Psoas muscle (tissue), 8 donors: Measurements from ENCODE around the gene TSGA10IP. TPM values are rescaled to one million over a fixed set of nuclear protein-coding genes. Genes with fewer than 3 reads are reported as not detected.

Experiments used
- ATAC-seq, 4 donors: fragments of 200-7000 bp; cut with Tn5 transposase; one replicate each; pipeline ENCODE4 v1.9.1; 2020; ENCODE audit warnings: moderate library complexity in 3 of 4, mild to moderate bottlenecking in 2 of 4
- DNase-seq, 2 donors: peaks; one replicate each; pipeline ENCODE4 v3.0.0-alpha.2; 2020
- H3K27ac ChIP-seq: fragments of 200-600 bp; one replicate; pipeline ENCODE4 v1.8.0; 2022
- H3K27me3 ChIP-seq, 3 donors: fragments of 200-600 bp in 1 of 3; one replicate each; pipeline versions ENCODE4 v1.6.1 to v1.8.0; 2013 to 2022; ENCODE audit warnings: low read length in 2 of 3, mild to moderate bottlenecking in 2 of 3, moderate library complexity in 1 of 3; ENCODE audit not compliant: insufficient read depth in 3 of 3
- H3K36me3 ChIP-seq, 2 donors: fragments of 200-600 bp in 1 of 2; one replicate each; pipeline versions ENCODE4 v1.6.1 to v1.8.0; 2013 to 2022; ENCODE audit warnings: low read depth in 1 of 2, mild to moderate bottlenecking in 1 of 2, moderate library complexity in 1 of 2; ENCODE audit not compliant: insufficient read depth in 1 of 2
- H3K4me1 ChIP-seq: fragments of 200-600 bp; one replicate; pipeline ENCODE4 v1.8.0; 2022
- H3K4me3 ChIP-seq: fragments of 200-600 bp; one replicate; pipeline ENCODE4 v1.8.0; 2022; ENCODE audit warnings: mild to moderate bottlenecking
- H3K9me3 ChIP-seq: fragments of 200-600 bp; one replicate; pipeline ENCODE4 v1.8.0; 2022
- whole genome bisulfite sequencing, 3 donors: extraction: QIAGEN DNeasy Blood & Tissue Kit; methylation state at CpG; one replicate each; pipeline versions ENCODE4 v1.1.6 to v1.1.7; 2013; 5-methylcytosine and 5-hydroxymethylcytosine counted together
- intact Hi-C, 2 donors: fragments of 100-400 bp; cut with DNase I; formaldehyde crosslinking; loops; one replicate each; pipeline versions ENCODE4 v1.11.0 to v1.14.2; 2022
- polyA plus RNA-seq, 3 donors: library from polyadenylated mRNA; stranded (reverse); fragments of 200-250 nt; gene quantifications; one replicate each; pipeline ENCODE4 v1.2.3, GENCODE V29; 2013
- total RNA-seq, 4 donors: library from RNA; stranded (reverse); fragmentation: NEBNext Ultra II Directional in 2 of 4; extraction: Animal tissue kit (Norgen Biotek cat#: 25700) in 2 of 4; gene quantifications; one replicate each; pipeline versions ENCODE4 v1.2.1 to v1.2.4, GENCODE V29; 2021 to 2023
- TF ChIP-seq, protein P1 (sequence below): fragments of 200-600 bp; IDR thresholded peaks from one replicate; pipeline ENCODE4 v1.8.0; 2022; ENCODE audit warnings: antibody characterized with exemption
- donor health status: healthy with polysubstance abuse.
- donor health status: DM: no; HTN: no; CAD: no; lungs with moderate emphysema.
- donor health status: Bipolar disorder and iron deficiency.
- donor health status: healthy.
- donor health status: DM: yes; HTN: yes; CAD: no.
- donor health status: DM: no; HTN: no; CAD: no.
- donor health status: DM: no; HTN: no; CAD: no.
- donor health status: DM: yes; HTN: yes; CAD: no.

TSGA10IP gene
- total and polyA plus RNA-seq, 7 donors = not detected

DNA sequence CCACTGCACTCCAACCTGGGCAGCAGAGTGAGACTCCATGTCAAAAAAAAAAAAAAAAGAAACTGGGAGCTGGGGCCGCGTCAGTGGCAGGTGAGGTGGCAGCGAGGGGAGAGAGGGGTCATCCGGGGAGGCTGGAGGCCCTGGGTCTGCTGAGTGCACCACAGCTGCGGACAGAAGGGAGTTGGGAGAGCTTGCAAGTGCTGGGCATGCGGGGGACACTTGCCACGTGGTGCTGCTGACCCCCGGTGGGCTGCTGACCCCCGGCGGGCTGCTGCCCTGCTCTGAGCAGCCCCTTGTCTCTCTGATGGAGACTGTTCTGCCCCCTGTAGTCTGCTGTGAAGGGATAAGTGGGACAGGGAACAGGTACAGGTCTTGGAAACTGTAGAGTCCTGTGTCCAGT lies 23.4 kb upstream of the TSGA10IP start:
- WGBS, 3 donors = 82 to 91% (median 91%) methylated on average over 7 to 10 of the region's 10 CpGs
- intact Hi-C loops = loop anchor here in 1 of 2 donors (2.0 kb wide), 1 partner anchor 35 kb away; no protein-coding TSS in a partner anchor
- TF ChIP-seq, protein P1, sequence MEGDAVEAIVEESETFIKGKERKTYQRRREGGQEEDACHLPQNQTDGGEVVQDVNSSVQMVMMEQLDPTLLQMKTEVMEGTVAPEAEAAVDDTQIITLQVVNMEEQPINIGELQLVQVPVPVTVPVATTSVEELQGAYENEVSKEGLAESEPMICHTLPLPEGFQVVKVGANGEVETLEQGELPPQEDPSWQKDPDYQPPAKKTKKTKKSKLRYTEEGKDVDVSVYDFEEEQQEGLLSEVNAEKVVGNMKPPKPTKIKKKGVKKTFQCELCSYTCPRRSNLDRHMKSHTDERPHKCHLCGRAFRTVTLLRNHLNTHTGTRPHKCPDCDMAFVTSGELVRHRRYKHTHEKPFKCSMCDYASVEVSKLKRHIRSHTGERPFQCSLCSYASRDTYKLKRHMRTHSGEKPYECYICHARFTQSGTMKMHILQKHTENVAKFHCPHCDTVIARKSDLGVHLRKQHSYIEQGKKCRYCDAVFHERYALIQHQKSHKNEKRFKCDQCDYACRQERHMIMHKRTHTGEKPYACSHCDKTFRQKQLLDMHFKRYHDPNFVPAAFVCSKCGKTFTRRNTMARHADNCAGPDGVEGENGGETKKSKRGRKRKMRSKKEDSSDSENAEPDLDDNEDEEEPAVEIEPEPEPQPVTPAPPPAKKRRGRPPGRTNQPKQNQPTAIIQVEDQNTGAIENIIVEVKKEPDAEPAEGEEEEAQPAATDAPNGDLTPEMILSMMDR = no peak
- Histone ChIP-seq H3K9me3 (no peaks in the 10 kb centered on the region), H3K4me1 (peaks cover 20% of the 10 kb centered on the region), H3K27me3 (no peaks in the 10 kb centered on the region), H3K4me3 (no peak overlapping the region), H3K27ac (no peak overlapping the region), H3K36me3 (peaks cover 0 to 39% of the 10 kb centered on the region in 2 donors)
- DNase-seq (no peak), ATAC-seq (no peak)

DNA sequence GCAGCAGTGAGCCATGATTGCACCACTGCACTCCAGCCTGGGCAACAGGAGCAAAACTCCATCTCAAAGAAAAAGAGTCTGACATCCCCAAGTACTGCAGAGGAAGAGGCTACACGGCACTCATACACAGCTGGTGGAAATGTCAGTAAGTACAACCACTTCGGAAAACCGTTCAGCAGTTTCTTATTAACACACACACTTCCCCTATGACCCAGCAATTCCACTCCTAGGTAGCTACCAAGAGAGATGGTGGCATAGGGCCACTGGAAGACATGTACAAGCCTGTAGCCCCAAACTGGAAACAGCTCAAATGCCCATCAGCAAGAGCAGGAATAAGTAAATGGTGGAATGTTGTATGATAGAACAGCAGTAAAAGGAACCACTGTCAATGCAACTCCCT lies 22.7 kb upstream of the TSGA10IP start:
- H3K4me3 ChIP-seq = no peak overlapping the region
- no peak for ATAC-seq
- TF ChIP-seq, protein P1 = no peak
- peaks cover 14% of the 10 kb centered on the region for H3K4me1 ChIP-seq
- WGBS, 3 donors = 75 to 87% (median 77%) methylated on average over 3 of the region's 3 CpGs
- no peak for DNase-seq
- H3K27me3 ChIP-seq = no peaks in the 10 kb centered on the region
- H3K9me3 ChIP-seq = no peaks in the 10 kb centered on the region
- no peak overlapping the region for H3K27ac ChIP-seq
- intact Hi-C loops = no loop called here
- peaks cover 0 to 34% of the 10 kb centered on the region in 2 donors for H3K36me3 ChIP-seq

- Histone ChIP-seq H3K9me3 (no peaks in the 10 kb centered on the region), H3K27ac (no peak overlapping the region), H3K36me3 (peaks cover 0 to 34% of the 10 kb centered on the region in 2 donors), H3K27me3 (no peaks in the 10 kb centered on the region), H3K4me3 (no peak overlapping the region), H3K4me1 (peaks cover 5% of the 10 kb centered on the region)
- intact Hi-C loops = no loop called here
- TF ChIP-seq, protein P1 = no peak
- ATAC-seq (no peak), DNase-seq (no peak)
- WGBS, 3 donors = 71 to 77% (median 76%) methylated on average over 2 of the region's 2 CpGs
Measured at GRCh38 chr11:65925397-65925796, 19.9 kb upstream of the TSGA10IP start.

DNA sequence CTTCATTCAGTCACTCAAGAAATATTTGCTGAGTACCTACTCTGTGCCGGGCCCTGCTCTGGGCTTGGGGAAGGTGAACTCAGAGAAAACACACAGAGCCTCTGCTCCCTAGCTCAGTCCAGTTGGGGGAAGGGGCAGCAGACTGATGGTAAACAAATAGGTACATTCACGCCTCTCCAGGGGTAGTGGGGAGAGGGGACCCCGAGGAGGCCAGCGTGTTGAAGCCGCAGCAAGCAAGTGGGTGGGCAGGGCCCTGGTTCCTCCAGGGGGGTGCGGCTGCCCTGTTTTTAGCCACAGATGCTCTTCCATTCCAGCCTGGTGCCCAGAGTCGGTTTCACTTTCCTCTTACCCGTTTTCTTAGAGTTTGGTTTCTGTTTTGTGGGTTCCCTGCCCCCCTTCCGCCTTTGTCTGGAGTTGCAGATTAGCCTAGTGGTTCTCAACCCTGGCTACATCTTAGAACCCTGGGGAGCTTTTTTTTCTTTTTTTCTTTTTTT lies 17.3 kb upstream of the TSGA10IP start:
- no peaks in the 10 kb centered on the region for H3K4me1 ChIP-seq
- H3K4me3 ChIP-seq = no peak overlapping the region
- H3K27me3 ChIP-seq = no peaks in the 10 kb centered on the region
- DNase-seq (no peak), ATAC-seq (no peak)
- intact Hi-C loops = no loop called here
- WGBS, 3 donors = 55 to 60% (median 55%) methylated on average over 9 of the region's 9 CpGs
- H3K36me3 ChIP-seq = peaks cover 0 to 10% of the 10 kb centered on the region in 2 donors
- no peaks in the 10 kb centered on the region for H3K9me3 ChIP-seq
- H3K27ac ChIP-seq = no peak overlapping the region
- TF ChIP-seq, protein P1 = no peak

GRCh38 chr11:65928667-65929066 lies 16.6 kb upstream of the TSGA10IP start:
- TF ChIP-seq, protein P1 = no peak
- H3K4me3 ChIP-seq = no peak overlapping the region
- 60 to 69% (median 69%) methylated on average over 6 of the region's 6 CpGs for WGBS, 3 donors

More at GRCh38 chr11:65928667-65929066, 16.6 kb upstream of the TSGA10IP start:
- no peak for ATAC-seq
- Histone ChIP-seq H3K27me3 (no peaks in the 10 kb centered on the region), H3K9me3 (no peaks in the 10 kb centered on the region), H3K27ac (no peak overlapping the region), H3K36me3 (peaks cover 0 to 4% of the 10 kb centered on the region in 2 donors), H3K4me1 (no peaks in the 10 kb centered on the region)
- intact Hi-C loops = no loop called here
- no peak for DNase-seq
